ENCODE measurements around the gene FASTKD1. TPM values are rescaled to one million over a fixed set of nuclear protein-coding genes. Genes with fewer than 3 reads are reported as not detected.
"Not testable (repeated sequence)": the region's sequence is repeated elsewhere in the genome, so short reads cannot be mapped to it uniquely, and the experiment has no call there.

FASTKD1 gene
- total RNA-seq, 1 donor from 2014 or later = 13.3 TPM

- Histone ChIP-seq H3K36me3 (ENCODE audit: control insufficient read depth, insufficient read depth, low read length) (no peaks in the 10 kb centered on the region), H3K4me3 (ENCODE audit: low read depth, low read length) (peak overlapping the region; percentile 78)
- TF ChIP-seq CTCF (IDR thresholded peaks at IDR 0.05; ENCODE audit: insufficient read depth, low read length, poor library complexity, severe bottlenecking) = no peak
Observed at GRCh38 chr2:169573974-169574299, 272 bp upstream of the FASTKD1 start.

GRCh38 chr2:169572821-169573159 lies 875 bp downstream of the FASTKD1 start:
- H3K36me3 ChIP-seq (ENCODE audit: control insufficient read depth, insufficient read depth, low read length) = no peaks in the 10 kb centered on the region
- H3K4me3 ChIP-seq (ENCODE audit: low read depth, low read length) = peak overlapping the region; percentile 78
- no peak for DNase-seq (ENCODE audit: low read depth)
- no peaks in the 10 kb centered on the region for H3K27me3 ChIP-seq (ENCODE audit: control insufficient read depth, insufficient read depth, low read length)
- TF ChIP-seq CTCF (IDR thresholded peaks at IDR 0.05; ENCODE audit: insufficient read depth, low read length, poor library complexity, severe bottlenecking) = no peak

More at GRCh38 chr2:169573974-169574299, 272 bp upstream of the FASTKD1 start:
- no peak for DNase-seq (ENCODE audit: low read depth)
- H3K27me3 ChIP-seq (ENCODE audit: control insufficient read depth, insufficient read depth, low read length) = no peaks in the 10 kb centered on the region

GRCh38 chr2:169572189-169572588 lies 1.5 kb downstream of the FASTKD1 start:
- H3K4me3 ChIP-seq (ENCODE audit: low read depth, low read length) = no peak overlapping the region
- no peak for TF ChIP-seq CTCF (IDR thresholded peaks at IDR 0.05; ENCODE audit: insufficient read depth, low read length, poor library complexity, severe bottlenecking)

GRCh38 chr2:169571571-169571970 lies 2.1 kb downstream of the FASTKD1 start:
- H3K4me3 ChIP-seq (ENCODE audit: low read depth, low read length) = no peak overlapping the region
- no peak for DNase-seq (ENCODE audit: low read depth)
- no peaks in the 10 kb centered on the region for H3K27me3 ChIP-seq (ENCODE audit: control insufficient read depth, insufficient read depth, low read length)
- no peaks in the 10 kb centered on the region for H3K36me3 ChIP-seq (ENCODE audit: control insufficient read depth, insufficient read depth, low read length)
- no peak for TF ChIP-seq CTCF (IDR thresholded peaks at IDR 0.05; ENCODE audit: insufficient read depth, low read length, poor library complexity, severe bottlenecking)

More at GRCh38 chr2:169572189-169572588, 1.5 kb downstream of the FASTKD1 start:
- Histone ChIP-seq H3K27me3 (ENCODE audit: control insufficient read depth, insufficient read depth, low read length) (no peaks in the 10 kb centered on the region), H3K36me3 (ENCODE audit: control insufficient read depth, insufficient read depth, low read length) (no peaks in the 10 kb centered on the region)
- no peak for DNase-seq (ENCODE audit: low read depth)

GRCh38 chr2:169570752-169571151 lies 2.9 kb downstream of the FASTKD1 start:
- not testable (repeated sequence) for H3K27me3 ChIP-seq (ENCODE audit: control insufficient read depth, insufficient read depth, low read length); H3K36me3 ChIP-seq (ENCODE audit: control insufficient read depth, insufficient read depth, low read length); H3K4me3 ChIP-seq (ENCODE audit: low read depth, low read length); DNase-seq (ENCODE audit: low read depth)

- Histone ChIP-seq H3K4me3 (ENCODE audit: low read depth, low read length) (no peak overlapping the region), H3K27me3 (ENCODE audit: control insufficient read depth, insufficient read depth, low read length) (no peaks in the 10 kb centered on the region), H3K36me3 (ENCODE audit: control insufficient read depth, insufficient read depth, low read length) (no peaks in the 10 kb centered on the region)
- no peak for DNase-seq (ENCODE audit: low read depth)
- no peak for TF ChIP-seq CTCF (IDR thresholded peaks at IDR 0.05; ENCODE audit: insufficient read depth, low read length, poor library complexity, severe bottlenecking)
Observed at GRCh38 chr2:169569948-169570347, 3.7 kb downstream of the FASTKD1 start.
